ENCODE measurements around the gene SASH1.

SASH1 gene

GRCh38 chr6:148548065-148548748, 205.6 kb downstream of the SASH1 start:
- DNase-seq (ENCODE audit: low spot score): no peak
- CTCF ChIA-PET: no interaction called here
- no peak overlapping the region for H3K27ac ChIP-seq
- POLR2A ChIA-PET (ENCODE audit: low non-redundant PET): no interaction called here
- no peak for TF ChIP-seq CTCF (conservative IDR thresholded peaks at IDR 0.05; ENCODE audit: low read depth)

GRCh38 chr6:148548749-148549140, 206.1 kb downstream of the SASH1 start:
- POLR2A ChIA-PET (ENCODE audit: low non-redundant PET): no interaction called here
- DNase-seq (ENCODE audit: low spot score): no peak
- no peak for TF ChIP-seq CTCF (conservative IDR thresholded peaks at IDR 0.05; ENCODE audit: low read depth)
- CTCF ChIA-PET: no interaction called here
- H3K27ac ChIP-seq: no peak overlapping the region

DNA sequence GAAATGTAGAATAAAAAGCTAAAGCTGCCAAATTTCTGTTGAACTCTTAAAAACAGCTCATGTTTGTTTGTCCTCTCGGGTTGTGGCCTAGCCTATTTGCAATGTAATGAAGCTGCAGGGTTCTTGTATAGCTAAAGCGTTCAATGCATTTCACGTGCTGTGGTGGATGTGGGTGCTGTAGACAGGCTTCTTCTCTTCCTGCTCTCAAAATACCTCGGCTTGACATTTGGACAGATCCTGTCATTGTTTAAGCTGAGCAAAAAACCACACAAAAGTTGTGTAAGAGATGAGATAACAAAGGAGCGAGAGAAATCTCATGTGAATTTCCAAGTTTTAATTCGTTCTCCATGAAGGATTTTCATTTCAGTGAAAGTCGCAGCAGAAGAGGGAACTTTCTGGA, 207.9 kb downstream of the SASH1 start:
- H3K27ac ChIP-seq: no peak overlapping the region
- ChIA-PET CTCF (no interaction called here), POLR2A (ENCODE audit: low non-redundant PET) (no interaction called here)
- DNase-seq (ENCODE audit: low spot score): no peak
- TF ChIP-seq CTCF (conservative IDR thresholded peaks at IDR 0.05; ENCODE audit: low read depth): no peak

GRCh38 chr6:148551226-148551625, 208.6 kb downstream of the SASH1 start:
- DNase-seq (ENCODE audit: low spot score): no peak
- H3K27ac ChIP-seq: no peak overlapping the region
- POLR2A ChIA-PET (ENCODE audit: low non-redundant PET): no interaction called here
- CTCF ChIA-PET: no interaction called here
- TF ChIP-seq CTCF (conservative IDR thresholded peaks at IDR 0.05; ENCODE audit: low read depth): no peak

GRCh38 chr6:148556410-148556809, 213.8 kb downstream of the SASH1 start:
- no peak overlapping the region for H3K27ac ChIP-seq
- no peak for TF ChIP-seq CTCF (conservative IDR thresholded peaks at IDR 0.05; ENCODE audit: low read depth)
- POLR2A ChIA-PET (ENCODE audit: low non-redundant PET): no interaction called here
- CTCF ChIA-PET: interaction anchor here (0.9 kb wide), 1 partner anchor 22 kb away, joined by 4 read pairs; no protein-coding TSS in a partner anchor
- DNase-seq (ENCODE audit: low spot score): no peak

DNA sequence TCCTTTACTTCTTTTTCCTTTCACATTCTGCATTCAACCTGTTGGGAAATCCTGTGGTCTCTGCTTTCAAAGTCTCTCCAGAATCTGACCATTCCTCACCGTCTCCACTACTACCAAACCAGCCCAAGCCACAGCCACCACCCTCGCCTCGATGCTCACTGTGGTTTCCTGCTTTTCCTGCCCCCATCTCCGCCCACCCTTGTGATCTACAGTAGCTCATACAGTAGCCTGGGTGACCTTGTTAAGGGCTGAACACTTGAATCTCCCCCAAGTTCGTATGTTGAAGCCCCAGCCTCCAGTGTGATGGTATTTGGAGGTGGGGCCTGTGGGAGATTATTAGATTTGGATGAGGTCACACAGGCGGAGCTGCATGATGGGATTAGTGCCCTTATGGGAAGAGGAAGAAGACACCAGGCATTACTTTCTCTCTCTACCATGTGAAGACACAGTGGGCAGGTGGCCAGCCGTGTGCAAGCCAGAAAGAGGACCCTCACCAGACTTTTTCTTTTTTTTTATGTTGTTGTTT, 215.2 kb downstream of the SASH1 start:
- ChIA-PET POLR2A (ENCODE audit: low non-redundant PET) (no interaction called here), CTCF (interaction anchor here (0.6 to 1.1 kb wide), 2 partner anchors 20 to 177 kb away, joined by 3 to 6 read pairs; no protein-coding TSS in a partner anchor)
- DNase-seq (ENCODE audit: low spot score): no peak
- TF ChIP-seq CTCF (conservative IDR thresholded peaks at IDR 0.05; ENCODE audit: low read depth): no peak
- H3K27ac ChIP-seq: no peak overlapping the region

Data from RWPE1 (cell line).